Activated CD4-positive, alpha-beta T cell treated with anti-CD3 and anti-CD28 coated beads, Interleukin-2, amount 10 ng/mL, durations not matched to agents 24 days and 14 days (primary cell): ENCODE measurements around the gene UNCX. TPM values are rescaled to one million over a fixed set of nuclear protein-coding genes. Genes with fewer than 3 reads are reported as not detected.
"Not testable (repeated sequence)": the region's sequence is repeated elsewhere in the genome, so short reads cannot be mapped to it uniquely, and the experiment has no call there.

ENCODE experiments used
- DNase-seq: peaks from one replicate; pipeline ENCODE4 v3.0.0; 2022
- H3K27ac Mint-ChIP-seq: one replicate; pipeline ENCODE4 v1.8.0; 2022; ENCODE audit warnings: mild to moderate bottlenecking, mixed read lengths
- H3K27me3 Mint-ChIP-seq: one replicate; pipeline ENCODE4 v1.8.0; 2022; ENCODE audit warnings: mixed read lengths
- H3K36me3 Mint-ChIP-seq: one replicate; pipeline ENCODE4 v1.8.0; 2022; ENCODE audit warnings: low read depth, mild to moderate bottlenecking, mixed read lengths
- H3K4me1 Mint-ChIP-seq: one replicate; pipeline ENCODE4 v1.8.0; 2021; ENCODE audit warnings: mixed read lengths
- H3K4me3 Mint-ChIP-seq: one replicate; pipeline ENCODE4 v1.8.0; 2022; ENCODE audit warnings: mild to moderate bottlenecking, moderate library complexity, mixed read lengths
- H3K9me3 Mint-ChIP-seq: one replicate; pipeline ENCODE4 v1.8.0; 2021; ENCODE audit warnings: mixed read lengths
- intact Hi-C: fragments of 100-400 bp; cut with micrococcal nuclease; formaldehyde crosslinking; loops from one replicate; pipeline ENCODE4 v1.15.1; 2023
- total RNA-seq: library from RNA; stranded (reverse); gene quantifications from 2 replicates; pipeline ENCODE4 v1.2.3, GENCODE V29; 2022

Gene UNCX
- total RNA-seq, 1 donor from 2014 or later, result not detected

DNA sequence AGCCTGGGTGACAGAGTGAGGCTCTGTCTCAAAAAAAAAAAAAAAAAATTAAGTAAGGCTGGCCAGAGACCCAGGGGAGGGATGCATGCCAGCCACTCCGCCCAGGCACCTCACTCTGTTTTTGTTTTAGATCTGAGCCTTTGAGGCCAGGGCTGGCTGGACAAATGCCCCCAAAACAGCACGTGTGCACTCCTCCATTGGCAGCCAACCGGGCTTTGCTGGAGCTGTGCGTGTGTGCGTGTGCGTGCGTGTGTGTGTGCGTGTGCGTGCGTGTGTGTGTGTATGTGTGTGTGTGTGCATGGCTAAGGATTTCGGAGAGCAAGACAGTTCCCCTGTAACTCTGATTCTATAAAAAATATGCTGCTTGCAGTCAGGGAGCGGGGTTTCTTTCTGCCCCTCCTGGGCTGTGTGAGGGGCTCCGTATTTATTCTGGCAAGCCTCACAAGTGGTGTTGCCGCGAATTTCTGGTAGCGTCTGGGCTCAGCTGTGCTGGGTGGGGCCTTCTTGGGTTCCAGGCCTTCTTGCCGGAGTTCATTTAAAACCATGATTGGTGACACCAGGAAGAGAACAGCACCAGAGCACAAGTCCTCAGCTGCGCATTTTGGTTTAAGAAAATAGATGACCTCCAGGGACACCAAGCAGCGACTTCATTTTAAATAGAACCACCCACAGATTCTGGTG, 28.1 kb upstream of the UNCX start:
- H3K4me1 Mint-ChIP-seq, result no peaks in the 10 kb centered on the region
- H3K27ac Mint-ChIP-seq, result no peak overlapping the region
- DNase-seq, result no peak
- no peak overlapping the region for H3K4me3 Mint-ChIP-seq
- no peaks in the 10 kb centered on the region for H3K36me3 Mint-ChIP-seq
- intact Hi-C loops, result no loop called here
- peaks cover 7% of the 10 kb centered on the region for H3K27me3 Mint-ChIP-seq
- H3K9me3 Mint-ChIP-seq, result no peaks in the 10 kb centered on the region

DNA sequence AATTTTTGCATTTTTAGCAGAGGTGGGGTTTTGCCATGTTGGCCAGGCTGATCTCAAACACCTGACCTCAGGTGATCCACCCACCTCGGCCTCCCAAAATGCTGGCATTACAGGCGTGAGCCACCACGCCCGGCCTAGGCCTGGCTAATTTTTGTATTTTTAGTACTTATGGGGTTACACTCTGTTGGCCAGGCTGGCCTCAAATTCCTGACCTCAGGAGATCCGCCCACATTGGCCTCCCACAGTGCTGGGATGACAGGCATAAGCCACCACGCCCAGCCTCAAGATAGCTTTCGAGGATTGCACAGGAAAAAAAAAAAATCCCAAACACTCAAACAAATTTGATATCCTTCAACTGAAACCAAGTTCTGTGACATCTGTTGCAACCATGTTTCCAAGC, 26.9 kb upstream of the UNCX start:
- H3K36me3 Mint-ChIP-seq, H3K4me1 Mint-ChIP-seq, intact Hi-C loops, H3K4me3 Mint-ChIP-seq, H3K9me3 Mint-ChIP-seq, DNase-seq, H3K27ac Mint-ChIP-seq: not testable (repeated sequence)
- H3K27me3 Mint-ChIP-seq, result peaks cover 14% of the 10 kb centered on the region

DNA sequence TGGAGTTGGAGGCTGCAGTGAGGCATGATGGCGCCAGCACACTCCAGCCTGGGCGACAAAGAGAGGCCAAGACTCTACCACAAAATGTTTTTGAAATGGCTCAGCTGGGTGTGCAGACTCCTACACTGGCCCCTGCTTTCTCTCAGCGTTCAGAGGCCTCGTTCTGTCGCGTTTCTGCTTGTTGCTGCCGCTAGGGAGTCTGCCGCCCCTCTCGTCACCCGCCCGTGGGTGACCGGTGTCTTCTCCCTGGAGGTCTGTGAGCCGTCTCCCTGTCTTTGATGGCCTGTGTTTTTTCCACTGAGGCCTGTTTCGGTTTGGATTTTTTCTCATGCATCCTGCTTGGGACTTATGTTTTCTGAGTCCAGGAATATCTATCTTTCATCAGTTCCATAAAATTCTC, 23.6 kb upstream of the UNCX start:
- Mint-ChIP-seq H3K27me3 (peaks cover 25% of the 10 kb centered on the region), H3K27ac (no peak overlapping the region), H3K4me3 (no peak overlapping the region), H3K36me3 (no peaks in the 10 kb centered on the region), H3K9me3 (no peaks in the 10 kb centered on the region), H3K4me1 (no peaks in the 10 kb centered on the region)
- no peak for DNase-seq
- intact Hi-C loops, result no loop called here

DNA sequence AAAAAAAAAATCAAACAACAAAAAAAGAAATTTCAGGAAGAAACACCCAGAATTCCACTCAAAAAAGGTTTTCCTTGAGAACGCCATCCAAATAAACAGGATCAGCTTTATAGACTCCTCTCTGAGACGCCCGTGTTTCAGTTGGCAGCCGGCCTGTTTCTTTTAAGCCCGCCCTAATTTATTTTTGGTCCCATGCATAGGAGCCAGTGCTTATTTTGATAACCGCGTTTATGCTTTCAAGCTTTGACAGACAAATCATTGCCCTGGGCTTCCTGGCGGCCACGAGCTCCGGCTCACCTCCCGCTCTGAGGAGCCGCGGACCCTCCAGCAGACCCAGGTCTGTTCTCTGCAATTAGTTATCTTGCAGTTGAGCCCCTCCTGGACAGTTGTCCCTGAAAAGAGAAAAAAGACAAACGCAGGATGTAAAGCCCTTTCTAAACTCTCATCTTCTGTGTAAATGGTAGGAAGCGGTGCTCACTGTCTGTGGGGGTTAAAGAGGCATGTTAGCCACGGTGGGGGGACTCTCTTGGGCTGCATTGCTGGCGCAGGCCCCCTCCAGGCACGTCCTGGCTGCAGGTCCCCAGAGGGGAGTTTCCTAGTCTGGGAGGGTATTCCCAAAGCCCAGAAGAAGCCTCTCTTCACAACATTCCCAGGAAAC, 22.2 kb upstream of the UNCX start:
- no peak overlapping the region for H3K27ac Mint-ChIP-seq
- no peak overlapping the region for H3K4me3 Mint-ChIP-seq
- H3K4me1 Mint-ChIP-seq, result no peaks in the 10 kb centered on the region
- intact Hi-C loops, result no loop called here
- no peaks in the 10 kb centered on the region for H3K9me3 Mint-ChIP-seq
- no peaks in the 10 kb centered on the region for H3K36me3 Mint-ChIP-seq
- H3K27me3 Mint-ChIP-seq, result peaks cover 25% of the 10 kb centered on the region
- DNase-seq, result no peak

DNA sequence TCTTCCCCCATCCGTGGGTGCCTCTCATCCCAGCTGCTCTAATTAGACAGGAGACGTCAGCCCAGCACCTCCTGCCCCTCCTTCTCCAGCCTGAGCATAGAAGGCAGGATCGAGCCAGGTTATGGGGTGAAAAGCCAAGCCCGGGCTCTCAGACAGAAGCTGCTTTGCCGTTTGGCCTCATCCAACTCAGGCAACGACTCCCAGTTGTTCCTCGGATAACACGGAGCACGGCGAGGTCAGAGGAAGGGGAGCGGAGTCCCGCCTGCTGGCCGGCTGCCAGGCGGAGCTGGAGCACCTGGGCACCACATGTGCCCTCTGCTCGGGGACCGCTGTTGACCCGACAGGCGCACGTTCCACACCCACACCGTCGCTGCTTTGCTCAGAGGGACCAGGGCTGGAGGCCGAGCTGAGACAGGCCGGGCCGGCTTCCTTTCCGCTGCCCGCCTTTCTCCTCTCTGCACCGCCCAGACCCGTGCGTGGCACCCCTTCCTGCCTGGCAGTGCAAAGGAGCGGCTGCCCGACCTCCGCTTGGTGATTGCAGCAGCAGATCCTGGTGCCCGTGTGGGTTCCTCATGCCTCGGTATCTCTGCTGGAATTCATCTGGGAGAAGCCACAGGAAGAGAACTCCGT, 21.6 kb upstream of the UNCX start:
- Mint-ChIP-seq H3K36me3 (no peaks in the 10 kb centered on the region), H3K4me3 (no peak overlapping the region), H3K9me3 (no peaks in the 10 kb centered on the region), H3K27ac (no peak overlapping the region), H3K4me1 (no peaks in the 10 kb centered on the region), H3K27me3 (peaks cover 25% of the 10 kb centered on the region)
- no peak for DNase-seq
- intact Hi-C loops, result no loop called here

DNA sequence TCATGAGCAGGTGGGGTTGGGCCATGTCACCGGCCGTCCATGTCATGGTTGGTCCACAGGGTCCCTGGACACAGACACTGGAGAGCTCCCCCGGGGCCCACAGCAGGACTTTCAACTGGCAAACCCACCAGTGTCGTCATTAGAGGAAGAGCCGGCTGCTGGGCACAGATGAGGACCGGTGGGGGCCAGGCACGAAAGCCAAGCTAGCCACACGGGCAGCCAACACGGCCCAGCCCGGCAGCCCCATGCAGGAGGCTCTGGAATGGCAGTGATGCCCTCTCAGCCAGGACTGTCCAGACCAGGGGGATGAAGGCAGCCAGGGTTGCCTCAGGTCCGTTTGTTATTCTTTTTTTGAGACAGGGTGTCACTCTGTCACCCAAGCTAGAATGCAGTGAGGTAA, 21.1 kb upstream of the UNCX start:
- no peak for DNase-seq
- Mint-ChIP-seq H3K4me1 (no peaks in the 10 kb centered on the region), H3K27ac (no peak overlapping the region), H3K27me3 (peaks cover 24% of the 10 kb centered on the region), H3K4me3 (no peak overlapping the region), H3K9me3 (no peaks in the 10 kb centered on the region), H3K36me3 (no peaks in the 10 kb centered on the region)
- intact Hi-C loops, result no loop called here

DNA sequence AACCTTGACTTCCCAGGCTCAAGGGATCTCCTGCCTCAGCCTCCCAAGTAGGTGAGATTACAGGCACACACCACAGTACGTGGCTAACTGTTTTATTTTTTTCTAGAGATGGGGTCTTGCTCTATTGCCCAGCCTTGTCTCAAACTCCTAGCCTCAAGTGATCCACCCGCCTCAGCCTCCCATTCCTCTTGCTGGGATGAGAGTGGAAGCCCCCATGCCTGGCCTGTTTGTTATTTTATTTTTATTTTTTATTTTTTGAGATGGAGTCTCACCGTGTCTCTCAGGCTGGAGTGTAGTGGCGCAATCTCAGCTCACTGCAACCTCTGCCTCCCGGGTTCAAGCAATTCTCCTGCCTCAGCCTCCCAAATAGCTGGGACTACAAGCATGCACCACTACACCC, 20.6 kb upstream of the UNCX start:
- H3K4me3 Mint-ChIP-seq, H3K9me3 Mint-ChIP-seq, H3K36me3 Mint-ChIP-seq, H3K27ac Mint-ChIP-seq, intact Hi-C loops, H3K4me1 Mint-ChIP-seq, DNase-seq: not testable (repeated sequence)
- H3K27me3 Mint-ChIP-seq, result peaks cover 26% of the 10 kb centered on the region

DNA sequence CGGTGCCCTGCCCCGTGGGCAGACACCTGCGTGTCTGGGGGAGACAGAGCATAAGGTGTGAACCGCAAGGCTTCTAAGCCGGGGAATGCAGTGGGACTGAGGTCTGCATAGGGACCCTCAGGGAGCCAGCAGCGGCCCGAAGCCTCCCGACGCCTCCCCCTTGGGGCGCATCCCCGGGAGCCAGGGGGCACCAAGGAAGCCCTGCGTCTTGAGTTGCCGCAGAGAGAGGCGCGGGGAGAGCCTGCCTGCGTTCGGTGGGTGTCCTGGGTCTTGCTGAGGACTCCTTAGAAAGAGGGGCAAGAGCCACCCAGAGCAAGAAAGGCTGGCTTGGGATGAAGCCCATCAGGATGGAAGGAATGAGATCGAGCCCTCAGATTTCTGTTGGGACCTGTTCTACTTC, 18.2 kb upstream of the UNCX start:
- peaks cover 22% of the 10 kb centered on the region for H3K27me3 Mint-ChIP-seq
- H3K4me1 Mint-ChIP-seq, result no peaks in the 10 kb centered on the region
- no peak overlapping the region for H3K27ac Mint-ChIP-seq
- H3K36me3 Mint-ChIP-seq, result no peaks in the 10 kb centered on the region
- H3K4me3 Mint-ChIP-seq, result no peak overlapping the region
- no peak for DNase-seq
- no peaks in the 10 kb centered on the region for H3K9me3 Mint-ChIP-seq
- intact Hi-C loops, result no loop called here

DNA sequence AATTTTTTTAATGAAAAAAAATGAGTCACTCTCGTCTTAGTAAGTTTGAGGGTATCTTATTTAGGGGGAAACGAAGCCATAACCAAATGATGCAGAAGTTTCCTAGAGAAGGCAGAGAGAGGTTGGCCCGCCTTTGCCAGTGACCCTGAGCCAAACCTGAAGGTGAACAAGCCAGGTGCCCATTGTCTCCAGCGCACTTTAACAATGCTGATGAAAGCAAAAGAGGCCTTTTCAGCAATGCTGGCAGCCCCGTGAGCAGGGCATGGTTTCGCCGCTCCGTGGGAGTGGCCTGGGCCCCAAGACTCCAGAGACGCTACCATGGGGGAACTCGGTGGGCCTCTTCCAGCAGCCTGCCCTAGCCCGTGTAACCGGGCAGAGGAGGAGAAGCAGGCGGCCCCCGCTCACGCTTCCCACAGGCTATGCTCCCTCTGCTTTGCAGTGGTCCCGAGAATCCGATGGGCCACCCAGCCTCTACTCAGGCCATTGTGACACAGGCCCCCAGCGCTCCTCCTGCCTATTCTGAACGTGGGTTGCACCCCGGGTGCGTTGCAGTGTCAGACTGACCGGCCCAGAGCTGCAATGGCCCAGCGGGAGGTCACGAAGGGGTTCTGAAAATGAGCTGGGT, 14.0 kb upstream of the UNCX start:
- intact Hi-C loops, result no loop called here
- Mint-ChIP-seq H3K36me3 (no peaks in the 10 kb centered on the region), H3K27ac (no peak overlapping the region), H3K9me3 (no peaks in the 10 kb centered on the region), H3K27me3 (peaks cover 28% of the 10 kb centered on the region), H3K4me3 (no peak overlapping the region), H3K4me1 (no peaks in the 10 kb centered on the region)
- no peak for DNase-seq

DNA sequence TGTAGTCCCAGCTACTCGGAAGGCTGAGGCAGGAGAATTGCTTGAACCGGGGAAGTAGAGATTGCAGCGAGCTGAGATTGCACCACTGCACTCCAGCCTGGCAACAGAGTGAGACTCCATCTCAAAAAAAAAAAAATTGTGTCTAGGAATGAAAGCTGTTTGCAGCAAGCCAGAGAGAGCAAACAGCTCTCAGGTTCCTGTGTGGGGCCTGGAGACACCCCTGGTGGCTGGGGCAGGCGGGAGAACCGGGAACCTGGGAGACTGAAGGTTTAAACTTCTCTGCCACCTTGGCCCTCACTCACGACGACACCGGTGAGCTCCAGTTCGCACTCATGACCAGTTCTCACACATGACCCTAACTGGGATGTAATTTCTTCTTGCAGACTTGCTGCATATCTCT, 13.2 kb upstream of the UNCX start:
- intact Hi-C loops, result no loop called here
- Mint-ChIP-seq H3K4me3 (no peak overlapping the region), H3K36me3 (peaks cover 2% of the 10 kb centered on the region), H3K27me3 (peaks cover 29% of the 10 kb centered on the region), H3K27ac (no peak overlapping the region), H3K9me3 (no peaks in the 10 kb centered on the region), H3K4me1 (no peaks in the 10 kb centered on the region)
- no peak for DNase-seq

DNA sequence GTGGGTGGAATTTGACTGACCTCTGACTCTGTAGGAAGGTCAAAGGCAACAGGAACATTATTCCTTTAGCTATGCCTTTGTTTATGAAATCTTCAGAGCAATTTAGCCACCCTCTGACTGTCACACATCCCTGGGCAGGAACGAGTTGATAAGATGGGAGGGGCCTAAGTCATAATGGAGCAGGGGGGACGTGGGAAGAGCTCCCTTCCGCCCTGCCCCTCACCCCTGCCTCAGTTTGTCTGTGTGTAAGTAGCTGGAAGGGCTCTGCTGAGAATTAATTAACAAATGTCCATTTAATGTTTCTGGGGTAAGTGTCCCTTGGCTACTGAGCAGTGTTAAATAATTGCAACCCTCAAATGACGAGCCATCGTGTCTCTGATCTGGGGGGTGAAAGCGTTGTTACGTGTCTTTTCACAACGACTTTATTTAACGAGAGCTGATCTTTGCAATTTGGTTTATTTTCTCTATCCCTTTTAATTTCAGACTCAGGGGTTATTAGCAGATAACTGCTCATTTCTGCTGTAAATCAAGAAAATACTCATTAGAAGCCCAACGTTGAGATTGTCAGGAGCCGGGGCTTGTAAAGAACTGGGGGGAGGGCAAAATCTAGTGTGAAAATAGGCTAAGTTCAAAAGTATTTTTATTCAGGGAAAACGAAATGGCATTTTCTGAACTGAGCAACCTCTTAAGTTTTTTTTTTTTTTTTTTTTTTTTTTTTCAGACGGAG, 12.5 kb upstream of the UNCX start:
- Mint-ChIP-seq H3K4me3 (no peak overlapping the region), H3K4me1 (no peaks in the 10 kb centered on the region), H3K27ac (no peak overlapping the region), H3K9me3 (no peaks in the 10 kb centered on the region), H3K27me3 (peaks cover 33% of the 10 kb centered on the region), H3K36me3 (peaks cover 2% of the 10 kb centered on the region)
- no peak for DNase-seq
- intact Hi-C loops, result loop anchor here (10.0 kb wide), 1 partner anchor 195 kb away; no protein-coding TSS in a partner anchor

DNA sequence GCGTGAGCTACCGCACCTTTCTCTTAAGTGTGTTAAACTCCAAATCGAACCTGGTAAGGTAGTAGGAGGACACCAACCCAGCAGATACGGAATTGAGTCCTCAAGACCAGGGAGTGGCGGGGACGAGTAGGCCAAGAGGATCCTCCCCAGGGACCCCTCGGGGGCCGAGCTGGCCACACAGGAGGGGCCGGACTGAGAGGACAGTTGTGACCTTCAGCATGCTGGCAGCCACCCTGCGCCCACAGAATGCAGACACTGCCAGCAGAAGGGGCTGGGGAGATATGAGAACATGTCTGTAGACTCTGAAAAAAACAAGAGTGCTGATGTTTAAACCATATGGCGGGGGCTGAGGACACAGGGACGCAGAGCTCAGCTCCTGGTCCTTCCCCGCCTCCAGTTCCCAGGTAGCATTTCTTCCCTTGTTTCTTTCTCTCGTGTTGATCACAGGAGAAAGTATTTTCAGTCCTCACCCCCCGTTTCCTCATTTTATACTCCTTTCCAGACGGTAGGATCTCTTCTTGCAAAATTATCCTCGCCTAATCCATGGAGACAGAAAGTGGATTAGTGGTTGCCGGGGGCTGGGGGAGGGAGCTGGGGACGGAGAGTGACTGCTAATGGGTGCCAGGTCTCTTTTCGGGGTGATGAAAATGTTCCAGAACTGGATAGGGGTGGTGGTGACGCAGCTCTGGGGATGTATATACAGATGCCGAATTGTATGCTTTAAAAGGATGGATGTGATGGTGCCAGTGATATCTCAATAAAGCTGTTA, 11.5 kb upstream of the UNCX start:
- Mint-ChIP-seq H3K36me3 (peaks cover 2% of the 10 kb centered on the region), H3K27me3 (peaks cover 42% of the 10 kb centered on the region), H3K27ac (no peak overlapping the region), H3K9me3 (no peaks in the 10 kb centered on the region), H3K4me1 (no peaks in the 10 kb centered on the region), H3K4me3 (no peak overlapping the region)
- no peak for DNase-seq
- intact Hi-C loops, result loop anchor here (10.0 kb wide), 1 partner anchor 194 kb away; no protein-coding TSS in a partner anchor
